GM19193 (cell line): ENCODE measurements around the gene LHFPL2.

ENCODE experiments used
- POLR2A ChIP-seq: IDR thresholded peaks from 4 replicates; pipeline ENCODE4 v1.6.1; 2011; ENCODE audit not compliant: insufficient read depth, insufficient read length; ENCODE audit errors: extremely low read depth

Gene LHFPL2

DNA sequence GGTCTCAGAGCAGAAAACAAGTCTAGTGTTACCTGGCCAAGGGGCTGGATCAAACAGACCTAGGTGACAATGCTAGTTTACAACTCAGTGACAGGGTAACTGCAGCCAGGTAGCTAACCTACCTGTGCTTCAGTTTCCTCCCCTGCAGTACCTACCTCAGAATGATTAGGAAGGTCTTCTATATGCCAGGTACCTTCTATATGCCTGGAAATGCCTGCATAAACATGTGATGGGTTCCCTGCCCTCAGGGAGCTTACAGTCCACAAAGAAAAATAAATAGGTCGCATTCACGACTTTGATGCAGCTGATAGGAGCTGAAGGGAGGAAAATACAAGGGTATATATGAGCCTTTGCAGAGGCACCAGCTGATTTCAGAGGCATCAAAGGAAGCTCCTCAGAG is 16.1 kb downstream of the LHFPL2 start:
- no peak for TF ChIP-seq POLR2A

DNA sequence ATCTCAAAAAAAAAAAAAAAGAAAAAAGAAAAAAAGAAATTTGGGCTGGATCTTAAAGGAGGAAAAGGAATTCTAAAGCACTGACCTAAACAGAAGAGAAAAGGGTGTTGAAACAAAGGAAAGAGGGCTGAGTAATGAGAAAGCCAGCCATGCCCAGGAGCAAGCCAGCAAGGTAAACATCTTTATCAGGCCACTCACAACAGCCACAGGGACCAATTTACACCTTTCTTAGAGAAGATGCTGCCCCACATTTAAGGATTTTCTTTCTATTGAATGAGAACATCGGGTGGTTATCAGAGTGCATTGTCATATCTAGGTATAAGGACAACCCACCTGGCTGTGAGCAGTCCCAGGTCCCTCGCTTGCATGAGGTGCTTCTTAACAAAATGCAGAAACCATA is 16.6 kb downstream of the LHFPL2 start:
- TF ChIP-seq POLR2A: no peak

DNA sequence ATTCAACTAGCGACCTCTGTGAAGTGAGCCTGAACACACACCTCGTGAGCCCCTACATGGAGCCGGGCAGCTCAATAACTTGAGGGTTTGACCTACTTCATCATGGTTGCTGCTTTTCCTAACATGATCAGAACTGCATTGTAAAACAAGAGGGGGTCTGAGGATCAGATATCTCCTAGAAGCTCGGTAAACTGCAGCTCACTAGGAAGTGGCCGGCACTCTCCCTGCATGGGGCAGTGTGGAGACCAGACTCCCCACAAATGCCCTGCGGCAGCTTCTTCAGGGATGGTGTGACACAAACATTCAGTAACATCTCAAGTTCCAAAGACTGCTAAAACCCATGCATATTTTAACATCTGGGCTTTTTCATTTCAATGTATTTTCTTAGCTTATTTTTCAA is 18.5 kb downstream of the LHFPL2 start:
- TF ChIP-seq POLR2A: no peak

GRCh38 chr5:78629624-78630023 is 18.9 kb downstream of the LHFPL2 start:
- no peak for TF ChIP-seq POLR2A

DNA sequence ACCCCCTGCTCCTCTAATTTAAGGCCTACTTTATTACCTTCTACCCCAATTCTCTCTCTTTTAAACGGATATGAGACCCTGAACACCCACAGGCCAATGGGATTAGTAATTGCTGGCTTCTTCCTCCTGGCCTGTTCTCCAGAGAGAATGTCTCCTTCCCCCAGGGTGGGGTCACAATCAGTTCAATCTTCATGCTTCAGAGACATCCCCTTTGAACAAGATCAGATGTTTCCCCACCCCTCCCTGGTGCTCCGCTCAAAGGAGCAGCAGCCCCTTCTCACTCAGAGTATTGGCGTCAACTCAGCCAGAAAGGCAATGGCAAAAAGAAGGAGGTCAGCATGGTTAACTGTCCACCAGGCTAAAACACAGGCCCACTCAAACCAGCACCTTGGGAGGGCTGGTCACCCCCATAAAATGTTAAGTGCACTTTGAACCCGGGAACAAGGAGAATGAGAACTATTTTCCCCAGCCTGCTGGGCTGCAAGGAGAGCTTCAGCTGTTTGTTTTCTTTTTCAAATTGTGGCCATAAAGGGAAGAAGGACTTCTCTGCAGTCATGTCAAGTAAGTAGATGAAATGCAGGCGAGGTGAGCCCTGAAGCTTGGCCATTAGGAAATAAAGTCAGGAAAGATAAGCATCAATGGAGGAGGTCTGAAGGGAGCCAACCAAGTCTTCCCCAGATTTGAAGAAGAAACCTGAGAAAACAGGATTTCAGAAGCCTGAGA is 20.1 kb downstream of the LHFPL2 start:
- TF ChIP-seq POLR2A: no peak

DNA sequence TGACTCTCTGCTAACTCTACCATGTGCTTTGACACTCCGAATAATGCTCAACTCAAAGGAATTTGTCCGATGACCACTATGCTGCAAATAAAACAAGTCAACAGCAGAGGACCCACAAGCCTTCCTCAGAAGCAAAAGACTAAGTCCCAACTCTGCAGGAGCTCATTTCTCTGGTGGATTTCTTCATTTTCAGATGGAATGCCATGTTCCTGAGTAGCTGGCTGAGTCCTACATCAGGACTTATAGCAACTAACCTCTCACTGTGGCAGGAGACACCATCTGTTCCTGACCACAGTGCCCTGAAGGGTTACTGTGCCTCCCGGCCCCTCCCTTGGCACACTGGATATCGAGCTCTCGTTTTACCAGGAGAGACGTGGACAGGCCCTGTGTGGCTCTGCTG is 20.8 kb downstream of the LHFPL2 start:
- TF ChIP-seq POLR2A: no peak

DNA sequence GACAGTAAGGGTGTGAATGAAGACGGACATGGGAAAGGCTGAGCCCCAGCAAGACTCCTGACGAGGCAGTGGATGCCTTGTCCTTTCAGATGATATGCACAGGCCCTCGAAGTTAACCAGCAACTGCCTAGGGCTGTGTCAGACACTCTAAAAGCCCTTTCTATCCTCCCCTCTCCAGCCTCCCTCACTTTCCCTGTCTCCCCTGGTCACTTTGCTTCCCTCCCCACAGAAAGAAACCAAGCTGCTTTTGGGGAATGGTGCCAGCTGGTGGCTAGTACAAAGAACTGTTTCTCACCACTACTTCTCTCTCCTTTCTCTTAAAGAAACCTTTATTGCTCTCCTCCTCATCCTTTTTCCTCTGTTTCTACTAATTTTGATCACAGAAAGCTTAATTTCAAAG is 21.4 kb downstream of the LHFPL2 start:
- TF ChIP-seq POLR2A: no peak

- no peak for TF ChIP-seq POLR2A
These were observed 22.5 kb downstream of the LHFPL2 start for GRCh38 chr5:78626009-78626571.

GRCh38 chr5:78624992-78625391 is 23.6 kb downstream of the LHFPL2 start:
- TF ChIP-seq POLR2A: no peak

- TF ChIP-seq POLR2A: no peak
These were observed 24.5 kb downstream of the LHFPL2 start for GRCh38 chr5:78624011-78624541.

DNA sequence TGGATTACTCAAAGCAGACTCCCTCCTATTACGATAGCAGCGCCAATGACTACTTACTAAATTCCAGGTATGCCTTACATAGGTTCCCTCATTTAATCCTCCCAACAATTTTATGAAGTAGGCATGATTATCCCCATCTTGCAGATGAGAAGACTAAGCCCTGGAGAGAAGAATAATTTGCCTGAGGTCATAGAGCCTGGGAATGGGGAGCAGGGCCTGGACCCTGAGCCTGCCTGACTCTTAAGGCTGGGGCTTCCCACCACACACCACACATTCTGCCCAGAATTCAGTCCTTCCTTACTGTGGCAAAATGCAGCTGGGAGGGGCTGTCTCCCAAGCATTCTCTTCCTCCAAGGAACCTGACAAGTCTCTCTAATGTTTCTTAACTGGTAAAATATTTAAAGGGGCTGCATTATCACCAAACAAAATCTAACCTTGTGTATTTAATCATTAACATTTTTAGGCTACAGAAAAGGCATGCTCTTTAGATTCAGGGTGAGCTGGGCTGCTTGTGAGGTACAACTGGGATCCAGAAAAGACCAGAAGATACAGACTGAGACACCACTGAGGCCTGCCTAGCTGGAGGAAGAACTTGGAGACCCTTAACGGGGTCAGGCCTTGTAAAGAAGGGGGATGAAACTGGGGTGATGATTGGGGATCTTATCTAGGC is 26.1 kb downstream of the LHFPL2 start:
- TF ChIP-seq POLR2A: no peak

DNA sequence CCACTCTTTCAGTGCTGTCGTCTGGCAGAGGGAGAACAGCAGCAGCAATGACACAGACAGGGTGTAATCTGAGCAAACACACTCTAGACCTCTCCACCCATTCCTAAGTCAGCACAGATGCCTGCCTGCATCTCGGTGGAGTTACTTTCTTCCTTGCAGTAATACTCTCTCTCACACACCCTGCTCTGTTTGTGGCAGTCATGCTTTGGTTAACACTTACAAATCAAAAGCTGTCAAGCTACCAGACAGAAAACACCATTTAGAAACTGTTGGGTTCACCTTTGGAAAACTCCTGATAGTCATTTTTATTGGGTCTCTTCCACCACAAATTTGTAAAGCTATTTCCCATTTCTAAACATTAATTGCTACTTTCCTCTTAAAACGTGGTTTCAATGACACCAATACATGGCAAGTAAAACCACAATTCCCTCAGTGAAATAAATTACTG is 27.3 kb downstream of the LHFPL2 start:
- no peak for TF ChIP-seq POLR2A

GRCh38 chr5:78618303-78618702 is 30.3 kb downstream of the LHFPL2 start:
- TF ChIP-seq POLR2A: no peak

DNA sequence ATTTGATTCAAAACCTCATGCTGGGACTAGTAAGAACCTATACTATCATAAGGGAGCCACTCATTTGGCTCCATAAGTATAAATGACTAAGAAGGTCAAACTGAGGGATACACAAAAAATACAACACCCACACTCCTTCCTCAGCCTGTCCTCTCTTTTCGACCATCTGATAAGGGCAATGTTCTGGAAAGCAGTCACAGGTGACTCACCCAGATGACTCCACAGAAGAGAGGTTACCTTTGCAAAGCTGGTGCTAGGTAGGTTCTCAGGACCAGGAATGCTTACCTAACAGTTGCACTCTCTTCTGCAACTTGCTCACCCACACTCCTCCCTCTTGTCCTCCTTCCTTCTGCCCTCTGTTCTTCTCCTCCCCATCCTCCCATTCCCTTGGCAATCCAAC is 32.9 kb downstream of the LHFPL2 start:
- no peak for TF ChIP-seq POLR2A

DNA sequence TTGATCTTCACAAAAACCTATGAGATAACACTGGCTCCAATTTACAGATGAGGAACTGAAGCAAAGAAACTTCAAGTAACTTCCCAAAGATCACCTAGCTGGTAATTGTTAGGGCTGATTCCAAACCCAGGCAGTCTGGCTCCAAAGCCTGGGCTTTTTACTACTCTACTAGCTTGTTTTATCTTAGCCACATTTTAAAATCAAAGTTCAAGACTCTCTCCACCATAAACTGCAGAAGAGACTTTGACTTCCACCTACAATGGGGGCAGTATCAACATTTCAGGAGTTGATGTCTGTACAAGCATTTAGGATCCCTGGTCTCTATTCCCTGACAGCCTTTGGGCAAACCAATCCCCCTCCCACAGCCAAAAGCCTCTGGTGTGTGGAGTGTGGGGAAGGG is 33.8 kb downstream of the LHFPL2 start:
- no peak for TF ChIP-seq POLR2A

GRCh38 chr5:78613756-78614155 is 34.8 kb downstream of the LHFPL2 start:
- no peak for TF ChIP-seq POLR2A
